HG02759 (cell line): ENCODE data around the gene KRTDAP.
A peak's percentile ranks its signal among the peaks of the same experiment; 100 is the strongest.

Experiments
- ATAC-seq: cut with Tn5 transposase; IDR thresholded peaks from one replicate; pipeline ENCODE4 v1.9.1; 2021; ENCODE audit warnings: mild to moderate bottlenecking, moderate library complexity; ENCODE audit not compliant: unreplicated experiment

KRTDAP gene

DNA sequence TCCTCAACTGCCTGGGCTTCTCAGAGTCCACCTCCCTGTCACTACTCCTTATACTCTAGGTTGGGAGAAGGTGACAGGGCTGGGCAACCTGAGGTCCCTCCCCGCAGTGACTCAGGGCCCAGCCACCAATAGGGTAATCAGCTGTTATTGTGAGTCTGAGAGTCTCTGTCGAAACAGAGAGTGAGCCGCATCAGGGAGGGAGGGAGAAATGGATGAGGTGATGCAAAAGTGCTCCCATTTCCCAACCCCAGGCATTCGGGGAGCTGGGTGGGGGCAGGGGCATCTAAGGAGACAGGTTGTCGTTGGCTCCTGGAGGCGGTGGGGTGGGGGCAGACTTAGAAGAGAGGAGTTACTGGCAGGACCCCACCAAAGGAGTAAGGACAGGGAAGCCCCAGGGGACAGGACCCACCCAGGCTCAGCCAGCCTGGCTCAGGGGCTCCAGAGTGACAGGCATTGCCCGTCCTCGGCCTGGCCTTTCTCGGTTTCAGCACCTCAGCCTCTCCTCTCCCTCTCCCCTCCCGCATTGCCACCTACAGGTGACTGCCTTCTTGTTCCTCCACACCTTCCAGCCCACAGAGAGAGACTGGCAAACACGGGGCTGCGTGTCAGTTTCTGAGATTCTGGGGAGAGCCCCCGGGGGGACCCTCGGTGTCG lies 23.5 kb upstream of the KRTDAP start, which contains the start of gene DMKN:
Gene DMKN (minus strand): TSS at position 22 of the 654 bp plus-strand sequence. CDS start 174 bp downstream, outside the sequence.
- no peak for ATAC-seq

GRCh38 chr19:35512831-35513627 lies 22.8 kb upstream of the KRTDAP start:
- no peak for ATAC-seq

DNA sequence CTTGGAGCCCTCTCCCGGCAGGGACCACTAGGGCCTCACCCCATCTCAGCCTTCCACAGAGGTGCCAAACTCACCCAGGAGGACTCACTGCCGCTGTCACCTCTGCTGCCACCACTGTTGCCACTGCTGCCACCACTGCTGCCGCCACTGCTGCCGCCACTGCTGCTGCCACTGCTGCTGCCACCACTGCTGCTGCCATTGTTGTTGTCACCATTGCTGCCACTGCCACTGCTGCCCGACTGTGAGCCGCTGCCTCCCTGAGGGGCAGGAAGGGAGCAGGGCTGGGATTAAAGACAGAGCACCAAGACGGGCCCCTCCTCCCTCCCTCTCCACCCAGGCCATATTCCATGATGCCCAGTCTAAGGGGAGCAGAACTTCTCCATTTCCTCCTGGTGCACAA lies 21.1 kb upstream of the KRTDAP start:
- no peak for ATAC-seq

- no peak for ATAC-seq
Observed at GRCh38 chr19:35510626-35510964, 20.3 kb upstream of the KRTDAP start.

DNA sequence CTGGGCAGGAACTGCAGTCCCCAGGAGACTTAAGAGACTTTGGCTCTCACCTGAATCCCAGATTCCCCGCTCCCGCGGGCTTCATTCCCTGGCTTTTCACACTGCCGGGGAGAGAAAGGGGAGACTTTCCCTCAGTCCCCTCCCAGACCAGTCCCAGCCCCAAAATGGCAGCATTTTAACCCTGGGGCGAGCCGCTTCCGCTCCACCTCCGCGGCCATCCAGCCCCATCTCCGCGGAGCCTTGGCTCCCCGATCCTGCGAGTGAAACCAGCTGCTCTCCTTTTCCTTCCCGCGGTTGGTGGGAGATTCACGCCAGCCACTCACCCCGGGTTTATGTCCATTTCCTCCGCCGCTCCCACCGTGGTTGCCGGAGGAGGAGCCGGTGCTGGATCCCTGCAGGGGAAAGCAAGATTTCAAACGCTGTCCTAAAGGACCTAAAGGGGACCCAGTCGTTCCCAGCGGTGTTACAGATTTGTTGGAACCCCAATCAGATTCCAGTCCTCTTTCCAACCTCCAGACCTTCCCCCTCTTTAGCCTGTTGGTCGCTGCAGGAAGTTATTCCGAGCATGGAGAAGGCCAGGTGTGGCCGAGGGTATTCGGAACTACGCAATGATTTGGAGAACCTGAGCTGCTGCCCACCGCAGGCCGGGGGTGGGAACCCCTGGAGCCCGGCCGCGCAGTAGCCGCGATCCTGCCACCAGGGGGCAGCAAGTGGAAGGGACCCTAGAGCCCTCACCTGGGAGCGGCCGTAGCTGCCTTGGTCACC lies 19.8 kb upstream of the KRTDAP start:
- ATAC-seq: peak; percentile 61

- ATAC-seq: no peak
Observed at GRCh38 chr19:35509018-35509652, 18.9 kb upstream of the KRTDAP start.

GRCh38 chr19:35508129-35508528 lies 17.9 kb upstream of the KRTDAP start:
- ATAC-seq: no peak

DNA sequence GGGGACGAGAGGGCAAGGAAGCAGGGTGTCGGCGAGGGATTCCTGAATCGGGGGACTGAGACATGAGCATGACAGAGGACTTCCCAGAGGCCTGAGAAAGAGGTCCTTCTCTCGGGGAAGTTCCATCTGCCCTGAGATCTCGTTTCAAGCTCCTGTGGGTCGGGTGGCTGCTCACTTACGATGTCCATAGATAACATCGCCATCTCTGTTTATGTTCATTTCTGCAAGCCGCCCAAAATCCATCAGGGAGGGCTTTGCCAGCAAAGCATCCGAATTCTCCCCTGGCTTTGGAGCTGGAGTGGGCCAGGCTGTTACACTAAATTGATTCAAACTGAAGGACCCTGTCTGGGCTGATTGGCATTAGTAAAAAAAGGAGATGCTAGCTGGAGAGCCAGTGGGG lies 17.3 kb upstream of the KRTDAP start:
- no peak for ATAC-seq

DNA sequence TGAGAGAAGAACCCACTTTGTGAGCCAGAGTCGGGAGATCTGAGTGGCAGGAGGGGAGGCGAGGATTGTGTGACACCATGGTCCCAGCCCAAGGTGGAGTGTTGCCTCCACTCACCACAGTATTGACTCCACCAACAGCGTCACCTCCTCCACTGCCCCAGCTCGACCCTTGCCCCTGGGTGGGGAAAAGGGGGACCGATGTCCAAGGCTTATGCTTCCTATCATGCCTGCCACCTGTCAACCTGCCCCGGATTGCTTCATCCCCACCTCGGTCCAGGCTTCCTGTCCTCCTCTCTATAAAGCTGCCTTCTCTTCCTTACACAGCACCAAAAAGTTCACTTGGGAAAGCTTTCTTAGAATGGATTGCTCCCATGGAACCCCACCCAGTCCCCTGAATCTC lies 15.7 kb upstream of the KRTDAP start:
- no peak for ATAC-seq

- ATAC-seq: no peak
Observed at GRCh38 chr19:35502751-35503150, 12.5 kb upstream of the KRTDAP start.

DNA sequence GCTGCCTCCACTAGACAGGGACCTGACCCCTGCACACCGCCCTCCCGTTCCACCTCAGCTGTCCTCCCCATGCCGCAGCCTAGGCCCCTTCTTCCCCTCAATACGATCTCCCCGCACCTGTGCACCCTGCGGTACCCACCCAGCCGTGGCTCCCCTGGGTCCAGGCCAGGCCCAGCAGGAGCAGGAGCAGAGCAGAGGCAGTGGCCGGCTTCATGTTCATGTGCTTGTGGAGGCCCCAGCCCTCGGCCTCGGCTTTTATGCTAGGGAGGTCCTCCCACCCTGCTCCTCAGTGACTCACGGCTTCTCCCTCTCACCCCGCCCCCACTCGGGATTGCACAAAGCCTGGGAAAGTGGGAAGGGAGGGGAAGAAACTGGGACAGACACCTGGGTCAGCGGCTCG lies 11.4 kb upstream of the KRTDAP start:
- ATAC-seq: no peak

- ATAC-seq: no peak
Observed at GRCh38 chr19:35500611-35501010, 10.3 kb upstream of the KRTDAP start.

DNA sequence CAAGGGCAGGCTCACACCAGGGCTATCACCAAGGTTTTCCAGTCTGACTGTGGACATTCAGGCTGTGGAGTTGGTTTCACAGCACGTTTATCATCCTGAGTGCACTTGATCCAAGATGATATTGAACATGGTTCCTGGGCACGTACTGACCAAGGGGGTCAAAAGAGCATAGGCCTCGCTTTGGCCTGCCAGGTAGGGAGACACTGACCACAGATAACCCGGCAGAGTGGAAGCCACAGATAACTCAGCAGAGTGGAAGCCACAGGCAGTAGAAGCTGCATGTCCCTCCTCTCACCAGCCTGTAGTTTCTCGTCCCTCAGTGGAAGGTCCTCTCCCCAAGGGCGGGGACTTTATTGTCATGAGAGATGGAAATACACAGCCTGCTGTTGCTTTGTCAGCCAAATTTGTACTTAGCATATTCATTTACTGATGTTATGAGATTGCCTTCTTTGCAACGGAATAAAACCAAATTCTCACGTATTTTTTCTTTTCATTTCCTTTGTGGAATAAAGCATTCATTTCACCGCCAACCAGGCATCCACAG lies 8.8 kb upstream of the KRTDAP start:
- no peak for ATAC-seq

- ATAC-seq: no peak
Observed at GRCh38 chr19:35498220-35498619, 8.0 kb upstream of the KRTDAP start.

GRCh38 chr19:35497406-35497805 lies 7.1 kb upstream of the KRTDAP start:
- no peak for ATAC-seq

DNA sequence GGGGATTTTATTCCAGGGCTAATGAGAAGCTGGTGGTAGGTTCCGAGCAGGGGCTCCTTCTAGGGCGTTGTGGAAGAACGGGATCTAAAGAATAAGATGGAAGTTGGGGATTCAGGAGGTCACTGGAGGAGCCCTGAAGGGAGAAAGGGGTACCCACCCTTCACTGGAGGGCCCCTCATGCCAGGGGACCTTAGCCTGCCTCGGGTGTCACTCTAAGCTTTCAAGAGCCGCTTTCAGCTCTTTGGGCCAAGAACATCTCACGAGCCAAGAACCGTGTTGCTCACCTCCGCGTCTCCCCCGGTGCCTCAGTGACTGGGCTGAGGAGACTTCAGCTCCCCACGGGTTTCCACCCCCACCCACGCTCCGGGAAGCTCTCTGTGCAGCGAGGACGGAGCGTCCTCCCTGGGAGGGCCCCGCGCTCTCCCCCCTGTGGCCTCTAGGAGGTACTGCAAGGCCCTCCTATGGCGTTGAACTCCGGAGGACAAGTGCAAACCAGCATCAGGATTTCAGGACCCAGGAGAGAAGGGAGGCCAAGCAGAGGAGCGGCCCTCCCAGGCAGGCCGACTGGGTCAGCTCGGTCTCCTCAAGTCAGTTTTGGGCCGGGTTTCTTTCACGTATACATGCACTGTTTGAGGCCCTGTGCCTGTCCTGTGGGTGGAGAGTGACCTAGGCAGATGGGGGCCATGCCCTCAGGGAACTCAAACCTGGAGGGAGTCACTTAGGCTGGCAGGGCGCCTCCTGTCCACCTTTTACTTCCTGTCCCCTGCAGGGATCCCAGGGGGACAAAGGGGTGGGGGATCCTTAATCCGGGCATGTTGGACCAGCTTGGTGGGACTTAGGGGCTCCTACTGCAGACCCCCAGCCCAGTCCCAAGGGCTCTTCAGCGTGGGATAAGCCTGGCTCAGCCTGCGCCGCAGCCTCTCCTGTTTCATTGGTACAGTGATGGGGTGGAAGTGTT lies 5.1 kb upstream of the KRTDAP start:
- peak; percentile 58 for ATAC-seq

DNA sequence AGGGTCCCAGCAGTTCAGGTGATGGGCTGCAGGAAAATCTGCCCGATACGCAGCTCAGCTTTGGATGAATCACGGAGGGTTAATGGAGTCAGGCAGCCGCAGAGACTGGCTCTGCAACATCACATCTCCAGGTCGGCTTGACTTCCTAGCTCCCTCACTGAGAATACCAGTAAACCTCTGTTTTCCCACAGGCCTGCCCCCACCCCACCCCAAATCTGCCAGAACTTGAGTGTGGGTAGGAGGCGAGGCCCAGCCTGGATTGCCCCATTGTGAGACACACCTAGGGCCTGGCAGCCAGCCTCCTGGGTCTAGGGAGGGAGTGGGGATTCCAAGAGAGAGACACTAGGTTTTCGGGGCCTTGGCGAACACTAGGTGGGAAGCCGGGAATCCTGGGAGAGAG lies 3.7 kb upstream of the KRTDAP start:
- ATAC-seq: no peak

DNA sequence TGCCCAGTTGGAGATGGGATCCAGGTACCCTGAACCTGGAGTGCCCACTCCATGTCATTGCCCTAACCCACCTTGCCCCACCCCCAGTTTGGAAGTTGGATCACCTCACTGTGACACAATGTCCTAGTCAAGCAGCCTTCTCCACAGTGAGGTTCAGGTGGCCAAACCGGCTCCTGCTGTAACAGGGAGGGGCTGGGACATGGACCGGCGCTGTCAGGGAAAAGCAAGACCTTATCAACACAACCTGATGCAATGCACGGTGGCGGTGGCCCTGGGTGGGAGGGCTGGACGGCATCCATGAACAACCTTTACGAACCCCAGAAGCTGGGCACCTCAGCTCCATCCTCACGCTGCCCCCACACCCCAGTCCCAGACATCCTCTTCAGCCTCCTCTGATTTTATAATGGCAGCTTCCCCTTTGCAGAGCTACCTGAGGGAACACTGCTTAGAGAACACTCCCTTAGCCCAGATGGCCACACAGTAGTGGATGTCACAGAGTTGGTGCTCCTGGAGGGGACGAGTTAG lies 1.6 kb upstream of the KRTDAP start:
- ATAC-seq: no peak

- no peak for ATAC-seq
Observed at GRCh38 chr19:35488677-35489076, 1.6 kb downstream of the KRTDAP start.
